AML-193 (cell line): Measurements from ENCODE around the gene SLCO1C1.

Experiments used
- DNase-seq, 2 experiments: peaks; one replicate each; lab custom pipeline; 2025; lab: John Stamatoyannopoulos, UW

SLCO1C1 gene

GRCh38 chr12:20792971-20793370, 97.8 kb downstream of the SLCO1C1 start:
- DNase-seq, result no peak

GRCh38 chr12:20798554-20798953, 103.4 kb downstream of the SLCO1C1 start:
- no peak for DNase-seq

- DNase-seq, result no peak
Measured at GRCh38 chr12:20800160-20800559, 105.0 kb downstream of the SLCO1C1 start.

- no peak for DNase-seq
Measured at GRCh38 chr12:20801035-20801434, 105.9 kb downstream of the SLCO1C1 start.
